ENCODE data around the gene LDLRAD4. TPM values are rescaled to one million over a fixed set of nuclear protein-coding genes. Genes with fewer than 3 reads are reported as not detected.

Gene LDLRAD4
- total and polyA plus RNA-seq, 9 of the 15 experiments (the other 6 are each of a cell fraction or from before 2014, with no cell fraction given): 0.01 TPM; not detected in 8

DNA sequence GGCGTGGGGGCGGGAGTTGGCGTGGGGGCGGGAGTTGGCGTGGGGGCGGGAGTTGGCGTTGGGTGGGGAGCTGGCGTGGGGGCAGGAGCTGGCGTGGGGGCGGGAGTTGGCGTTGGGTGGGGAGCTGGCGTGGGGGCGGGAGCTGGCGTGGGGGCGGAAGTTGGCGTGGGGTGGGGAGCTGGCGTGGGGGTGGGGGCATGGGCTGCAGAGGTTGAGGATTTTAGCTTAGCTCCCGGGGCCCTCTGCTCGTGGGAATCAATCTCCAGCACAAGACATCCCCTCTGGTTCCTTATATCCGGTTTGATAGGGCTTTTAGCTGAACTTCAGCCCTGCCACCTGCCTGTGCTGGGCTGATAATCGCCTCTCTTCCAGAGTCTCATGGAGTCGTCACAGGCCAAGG lies 177.0 kb downstream of the LDLRAD4 start:
- Histone ChIP-seq H3K9ac (ENCODE audit: insufficient read depth in 1 of 2, low read depth in 2 of 2, low read length in 2 of 2) (no peak overlapping the region), H3K27ac (ENCODE audit: extremely low read depth, low read depth, low read length) (no peak overlapping the region), H3K4me3 (no peak overlapping the region), H3K4me2 (ENCODE audit: insufficient read depth, low read length) (no peak overlapping the region), H3K9me1 (ENCODE audit: control insufficient read depth, insufficient read depth, low read length) (no peaks in the 10 kb centered on the region), H3K27me3 (ENCODE audit: control insufficient read depth in 2 of 2, insufficient read depth in 2 of 2, low read length in 2 of 2) (peaks cover 3 to 19% of the 10 kb centered on the region in 2 experiments; a peak in 3 of 5 replicates), H3K4me1 (replicated peaks in 1 of 2; ENCODE audit: control insufficient read depth in 2 of 2, insufficient read depth in 2 of 2, low read length in 2 of 2) (no peaks in the 10 kb centered on the region), H3K79me2 (ENCODE audit: control insufficient read depth, insufficient read depth, low read length) (no peaks in the 10 kb centered on the region), H4K20me1 (replicated peaks; ENCODE audit: control insufficient read depth, insufficient read depth, low read length) (no peaks in the 10 kb centered on the region; the same call in 1 of the 2 replicates), H3K36me3 (ENCODE audit: control insufficient read depth, insufficient read depth, low read length) (no peaks in the 10 kb centered on the region), H3K9me3 (replicated peaks; ENCODE audit: control insufficient read depth, insufficient read depth, low read depth, low read length) (no peaks in the 10 kb centered on the region), H2AFZ (ENCODE audit: low read depth, low read length) (no peak overlapping the region)
- TF ChIP-seq, protein P1, sequence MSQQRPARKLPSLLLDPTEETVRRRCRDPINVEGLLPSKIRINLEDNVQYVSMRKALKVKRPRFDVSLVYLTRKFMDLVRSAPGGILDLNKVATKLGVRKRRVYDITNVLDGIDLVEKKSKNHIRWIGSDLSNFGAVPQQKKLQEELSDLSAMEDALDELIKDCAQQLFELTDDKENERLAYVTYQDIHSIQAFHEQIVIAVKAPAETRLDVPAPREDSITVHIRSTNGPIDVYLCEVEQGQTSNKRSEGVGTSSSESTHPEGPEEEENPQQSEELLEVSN (IDR thresholded peaks at IDR 0.05; ENCODE audit: borderline replicate concordance in 1 of 2, extremely low read depth in 1 of 2, insufficient read depth in 1 of 2, insufficient read length in 1 of 2, low read depth in 1 of 2, low read length in 1 of 2, poor library complexity in 1 of 2, severe bottlenecking in 1 of 2): no peak
- TF ChIP-seq, protein P2, sequence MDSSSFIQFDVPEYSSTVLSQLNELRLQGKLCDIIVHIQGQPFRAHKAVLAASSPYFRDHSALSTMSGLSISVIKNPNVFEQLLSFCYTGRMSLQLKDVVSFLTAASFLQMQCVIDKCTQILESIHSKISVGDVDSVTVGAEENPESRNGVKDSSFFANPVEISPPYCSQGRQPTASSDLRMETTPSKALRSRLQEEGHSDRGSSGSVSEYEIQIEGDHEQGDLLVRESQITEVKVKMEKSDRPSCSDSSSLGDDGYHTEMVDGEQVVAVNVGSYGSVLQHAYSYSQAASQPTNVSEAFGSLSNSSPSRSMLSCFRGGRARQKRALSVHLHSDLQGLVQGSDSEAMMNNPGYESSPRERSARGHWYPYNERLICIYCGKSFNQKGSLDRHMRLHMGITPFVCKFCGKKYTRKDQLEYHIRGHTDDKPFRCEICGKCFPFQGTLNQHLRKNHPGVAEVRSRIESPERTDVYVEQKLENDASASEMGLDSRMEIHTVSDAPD (CRISPR knock-in tag; IDR thresholded peaks at IDR 0.05): no peak
- TF ChIP-seq, protein P3, sequence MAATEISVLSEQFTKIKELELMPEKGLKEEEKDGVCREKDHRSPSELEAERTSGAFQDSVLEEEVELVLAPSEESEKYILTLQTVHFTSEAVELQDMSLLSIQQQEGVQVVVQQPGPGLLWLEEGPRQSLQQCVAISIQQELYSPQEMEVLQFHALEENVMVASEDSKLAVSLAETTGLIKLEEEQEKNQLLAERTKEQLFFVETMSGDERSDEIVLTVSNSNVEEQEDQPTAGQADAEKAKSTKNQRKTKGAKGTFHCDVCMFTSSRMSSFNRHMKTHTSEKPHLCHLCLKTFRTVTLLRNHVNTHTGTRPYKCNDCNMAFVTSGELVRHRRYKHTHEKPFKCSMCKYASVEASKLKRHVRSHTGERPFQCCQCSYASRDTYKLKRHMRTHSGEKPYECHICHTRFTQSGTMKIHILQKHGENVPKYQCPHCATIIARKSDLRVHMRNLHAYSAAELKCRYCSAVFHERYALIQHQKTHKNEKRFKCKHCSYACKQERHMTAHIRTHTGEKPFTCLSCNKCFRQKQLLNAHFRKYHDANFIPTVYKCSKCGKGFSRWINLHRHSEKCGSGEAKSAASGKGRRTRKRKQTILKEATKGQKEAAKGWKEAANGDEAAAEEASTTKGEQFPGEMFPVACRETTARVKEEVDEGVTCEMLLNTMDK (IDR thresholded peaks at IDR 0.05; ENCODE audit: borderline replicate concordance, insufficient read depth, low read depth, low read length, poor library complexity, severe bottlenecking): no peak
- TF ChIP-seq, protein P4, sequence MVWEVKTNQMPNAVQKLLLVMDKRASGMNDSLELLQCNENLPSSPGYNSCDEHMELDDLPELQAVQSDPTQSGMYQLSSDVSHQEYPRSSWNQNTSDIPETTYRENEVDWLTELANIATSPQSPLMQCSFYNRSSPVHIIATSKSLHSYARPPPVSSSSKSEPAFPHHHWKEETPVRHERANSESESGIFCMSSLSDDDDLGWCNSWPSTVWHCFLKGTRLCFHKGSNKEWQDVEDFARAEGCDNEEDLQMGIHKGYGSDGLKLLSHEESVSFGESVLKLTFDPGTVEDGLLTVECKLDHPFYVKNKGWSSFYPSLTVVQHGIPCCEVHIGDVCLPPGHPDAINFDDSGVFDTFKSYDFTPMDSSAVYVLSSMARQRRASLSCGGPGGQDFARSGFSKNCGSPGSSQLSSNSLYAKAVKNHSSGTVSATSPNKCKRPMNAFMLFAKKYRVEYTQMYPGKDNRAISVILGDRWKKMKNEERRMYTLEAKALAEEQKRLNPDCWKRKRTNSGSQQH (CRISPR knock-in tag; IDR thresholded peaks at IDR 0.05): no peak
- TF ChIP-seq ZNF57 (CRISPR knock-in tag; IDR thresholded peaks at IDR 0.05) (no peak), BRCA1 (IDR thresholded peaks at IDR 0.05) (no peak), BRCA1 (CRISPR knock-in tag; IDR thresholded peaks at IDR 0.05) (no peak), ZEB2 (IDR thresholded peaks at IDR 0.05) (no peak)
- DNase-seq (ENCODE audit: extremely low read depth in 1 of 4, low spot score in 3 of 4) (peak in 2 of 4 experiments; percentile 12 to 13), ATAC-seq (no peak), FAIRE-seq (no peak)
- BruUV-seq (replicated peaks): no TSS peak
- ChIA-PET POLR2A (no interaction called here), CTCF (ENCODE audit: low intra/inter-chr PET ratio) (no interaction called here)
- 4% methylated on average over 3 of the region's 22 CpGs for WGBS (ENCODE audit: insufficient coverage, low coverage, missing lambda C conversion rate)
- in situ Hi-C loops (cut with MboI) (no loop called here), intact Hi-C loops (cut with micrococcal nuclease) (no loop called here)

All from K562 (cell line).